Right lobe of liver (tissue), 6 donors: ENCODE results near the gene DOCK7. TPM values are rescaled to one million over a fixed set of nuclear protein-coding genes. Genes with fewer than 3 reads are reported as not detected.

Experiments used
- ATAC-seq, 4 donors: fragments of 200-7000 bp; cut with Tn5 transposase; one replicate each; pipeline ENCODE4 v1.9.1; 2020; ENCODE audit warnings: mild to moderate bottlenecking in 4 of 4, moderate library complexity in 4 of 4
- DNase-seq, 3 donors: peaks; one replicate each; pipeline ENCODE4 v3.0.0-alpha.2; 2020
- H3K27ac ChIP-seq, 3 donors: fragments of 200-600 bp; one replicate each; pipeline ENCODE4 v1.8.0; 2022
- H3K27me3 ChIP-seq, 2 donors: fragments of 200-600 bp; one replicate each; pipeline ENCODE4 v1.8.0; 2022
- H3K36me3 ChIP-seq, 4 donors: fragments of 200-600 bp; sonication (generic) in 1 of 4; one replicate each; pipeline versions ENCODE4 v1.5.1 to v1.8.0; 2017 to 2022; ENCODE audit warnings: control low read depth in 1 of 4
- H3K4me1 ChIP-seq, 4 donors: fragments of 200-600 bp; sonication (generic) in 1 of 4; one replicate each; pipeline versions ENCODE4 v1.5.1 to v1.8.0; 2017 to 2022; ENCODE audit warnings: control low read depth in 1 of 4
- H3K4me3 ChIP-seq, 3 donors: fragments of 200-600 bp; one replicate each; pipeline ENCODE4 v1.8.0; 2022
- H3K9me3 ChIP-seq, 4 donors: fragments of 200-600 bp; sonication (generic) in 1 of 4; one replicate each; pipeline versions ENCODE4 v1.5.1 to v1.8.0; 2017 to 2022; ENCODE audit warnings: control low read depth in 1 of 4
- POLR2A ChIP-seq: fragments of 450-650 bp; IDR thresholded peaks from one replicate; pipeline ENCODE4 v1.6.1; 2017; ENCODE audit warnings: antibody characterized with exemption, mild to moderate bottlenecking
- WGBS: methylation state at CpG from one replicate; pipeline ENCODE4 v1.1.6; 2018; ENCODE audit warnings: low coverage, low lambda C conversion rate; ENCODE audit not compliant: insufficient coverage; ENCODE audit errors: missing lambda C conversion rate; 5-methylcytosine and 5-hydroxymethylcytosine counted together
- intact Hi-C, 2 donors: fragments of 100-400 bp; cut with DNase I; formaldehyde crosslinking; loops; one replicate each; pipeline versions ENCODE4 v1.11.2 to v1.14.1; 2022
- total RNA-seq, 6 experiments: library from RNA; depleted of rRNA in 2 of 6; stranded (reverse); fragments of >200 nt in 2 of 6; fragmentation: NEBNext Ultra II Directional in 3 of 6; extraction: Animal tissue kit (Norgen Biotek cat#: 25700) in 3 of 6; gene quantifications; one replicate each; pipeline versions ENCODE4 v1.1.0 to v1.2.4, GENCODE V29; 2016 to 2023
- TF ChIP-seq, protein P1 (sequence below), 4 donors: fragments of 200-600 bp in 3 of 4; fragments of 450-650 bp in 1 of 4; IDR thresholded peaks; one replicate each; pipeline versions ENCODE4 v1.5.1 to v1.8.0; 2016 to 2022; ENCODE audit warnings: antibody characterized with exemption in 4 of 4, mild to moderate bottlenecking in 2 of 4
- donor health status: DM: no; HTN: yes; CAD: no.
- donor health status: DM: no; HTN: no; CAD: no.
- donor health status: DM: no; HTN: no; CAD: no.
- donor health status: DM: no; HTN: yes; CAD: no.
- donor health status: DM: no; HTN: yes; CAD: no.

Gene DOCK7
- total RNA-seq, 6 experiments from 2014 or later = 14.1 to 28.4 (median 20.1) TPM

DNA sequence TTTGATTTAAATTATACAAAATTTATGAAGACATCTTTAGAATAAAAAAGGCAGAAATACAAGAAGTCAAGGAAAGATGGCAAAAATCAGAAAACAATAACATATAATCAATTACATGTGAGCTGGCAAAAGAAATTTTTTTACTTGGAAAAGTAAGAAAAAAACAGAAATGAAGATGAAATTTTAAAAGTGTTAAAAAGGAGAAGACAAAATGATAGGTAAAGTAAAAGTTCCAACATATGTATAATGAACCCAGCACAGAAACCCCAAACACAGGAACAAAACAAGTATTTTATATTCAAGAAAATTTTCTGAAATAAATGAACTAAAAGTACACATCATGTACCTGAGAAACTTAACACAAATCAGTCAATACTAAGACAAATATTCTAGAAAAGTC lies 188.0 kb downstream of the DOCK7 start:
- DNase-seq (no peak), ATAC-seq (no peak)
- Histone ChIP-seq H3K27ac (no peak overlapping the region), H3K27me3 (no peaks in the 10 kb centered on the region), H3K9me3 (peaks cover 0 to 2% (median 0%) of the 10 kb centered on the region in 4 donors), H3K4me3 (no peak overlapping the region), H3K4me1 (no peaks in the 10 kb centered on the region), H3K36me3 (peaks cover 0 to 8% (median 0%) of the 10 kb centered on the region in 4 donors)
- intact Hi-C loops = no loop called here
- no peak for TF ChIP-seq POLR2A
- TF ChIP-seq, protein P1, sequence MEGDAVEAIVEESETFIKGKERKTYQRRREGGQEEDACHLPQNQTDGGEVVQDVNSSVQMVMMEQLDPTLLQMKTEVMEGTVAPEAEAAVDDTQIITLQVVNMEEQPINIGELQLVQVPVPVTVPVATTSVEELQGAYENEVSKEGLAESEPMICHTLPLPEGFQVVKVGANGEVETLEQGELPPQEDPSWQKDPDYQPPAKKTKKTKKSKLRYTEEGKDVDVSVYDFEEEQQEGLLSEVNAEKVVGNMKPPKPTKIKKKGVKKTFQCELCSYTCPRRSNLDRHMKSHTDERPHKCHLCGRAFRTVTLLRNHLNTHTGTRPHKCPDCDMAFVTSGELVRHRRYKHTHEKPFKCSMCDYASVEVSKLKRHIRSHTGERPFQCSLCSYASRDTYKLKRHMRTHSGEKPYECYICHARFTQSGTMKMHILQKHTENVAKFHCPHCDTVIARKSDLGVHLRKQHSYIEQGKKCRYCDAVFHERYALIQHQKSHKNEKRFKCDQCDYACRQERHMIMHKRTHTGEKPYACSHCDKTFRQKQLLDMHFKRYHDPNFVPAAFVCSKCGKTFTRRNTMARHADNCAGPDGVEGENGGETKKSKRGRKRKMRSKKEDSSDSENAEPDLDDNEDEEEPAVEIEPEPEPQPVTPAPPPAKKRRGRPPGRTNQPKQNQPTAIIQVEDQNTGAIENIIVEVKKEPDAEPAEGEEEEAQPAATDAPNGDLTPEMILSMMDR (IDR thresholded peaks at IDR 0.05) = no peak

GRCh38 chr1:62494137-62494536 lies 194.0 kb downstream of the DOCK7 start:
- no peak for DNase-seq
- H3K36me3 ChIP-seq = peaks cover 0 to 21% (median 1%) of the 10 kb centered on the region in 4 donors
- H3K9me3 ChIP-seq = peaks cover 0 to 2% (median 0%) of the 10 kb centered on the region in 4 donors
- 85% methylated on average over 4 of the region's 4 CpGs for WGBS
- H3K27ac ChIP-seq = no peak overlapping the region
- ATAC-seq = no peak
- H3K27me3 ChIP-seq = no peaks in the 10 kb centered on the region
- H3K4me1 ChIP-seq = no peaks in the 10 kb centered on the region
- TF ChIP-seq, protein P1 (IDR thresholded peaks at IDR 0.05) = no peak
- no peak for TF ChIP-seq POLR2A
- intact Hi-C loops = no loop called here
- H3K4me3 ChIP-seq = no peak overlapping the region

GRCh38 chr1:62493656-62494055 lies 194.5 kb downstream of the DOCK7 start:
- WGBS = 93% methylated on average over 3 of the region's 3 CpGs
- Histone ChIP-seq H3K27me3 (no peaks in the 10 kb centered on the region), H3K27ac (no peak overlapping the region), H3K36me3 (peaks cover 0 to 21% (median 1%) of the 10 kb centered on the region in 4 donors), H3K4me1 (no peaks in the 10 kb centered on the region), H3K9me3 (peaks cover 0 to 2% (median 0%) of the 10 kb centered on the region in 4 donors), H3K4me3 (no peak overlapping the region)
- TF ChIP-seq, protein P1 (IDR thresholded peaks at IDR 0.05) = no peak
- no peak for TF ChIP-seq POLR2A
- DNase-seq (no peak), ATAC-seq (no peak)
- intact Hi-C loops = no loop called here

DNA sequence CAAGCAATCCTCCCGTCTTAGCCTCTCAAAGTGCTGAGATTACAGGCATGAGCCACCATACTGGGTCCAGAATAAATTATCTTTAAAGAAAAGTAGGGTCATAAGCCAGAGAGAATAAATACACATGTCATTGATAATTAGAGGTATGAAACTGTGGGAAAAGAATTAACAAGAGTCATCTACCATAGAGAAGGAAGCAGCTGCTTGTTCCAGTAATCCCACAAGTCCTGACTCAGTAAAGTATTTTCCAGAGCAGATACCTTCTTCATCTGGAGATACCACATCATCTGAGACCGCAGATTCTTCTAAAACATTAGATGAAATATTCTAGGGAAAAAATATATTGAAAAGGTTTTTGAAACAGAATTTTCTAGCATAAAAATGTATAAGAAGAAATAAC lies 195.7 kb downstream of the DOCK7 start:
- no peak overlapping the region for H3K27ac ChIP-seq
- no peaks in the 10 kb centered on the region for H3K27me3 ChIP-seq
- no peak overlapping the region for H3K4me3 ChIP-seq
- WGBS = 93% methylated on average over 1 of the region's 2 CpGs
- DNase-seq (no peak), ATAC-seq (no peak)
- intact Hi-C loops = no loop called here
- no peaks in the 10 kb centered on the region for H3K4me1 ChIP-seq
- H3K36me3 ChIP-seq = peaks cover 0 to 24% (median 1%) of the 10 kb centered on the region in 4 donors
- H3K9me3 ChIP-seq = peaks cover 0 to 2% (median 0%) of the 10 kb centered on the region in 4 donors
- TF ChIP-seq POLR2A = no peak
- TF ChIP-seq, protein P1 (IDR thresholded peaks at IDR 0.05) = no peak

DNA sequence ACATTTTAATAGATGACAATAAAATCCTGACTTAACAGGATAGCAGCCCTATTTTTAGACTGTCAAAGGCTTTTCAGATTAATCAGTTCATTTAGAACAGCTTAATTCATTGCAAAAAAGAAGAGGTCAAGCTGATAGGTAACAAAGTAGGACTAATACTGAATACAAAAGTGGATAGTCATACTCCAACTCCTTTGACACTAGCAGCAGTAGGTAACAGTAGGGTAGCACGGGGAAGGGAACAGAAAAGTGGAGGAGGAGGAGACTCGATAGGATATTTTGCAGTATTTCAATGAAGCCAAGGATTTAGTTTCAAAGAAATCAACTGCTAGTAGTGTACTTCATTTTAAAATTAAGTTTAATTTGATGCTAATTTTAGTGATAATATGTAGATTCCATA lies 200.2 kb downstream of the DOCK7 start:
- H3K27me3 ChIP-seq = no peaks in the 10 kb centered on the region
- DNase-seq = no peak
- no peak for TF ChIP-seq POLR2A
- TF ChIP-seq, protein P1 (IDR thresholded peaks at IDR 0.05) = no peak
- intact Hi-C loops = no loop called here
- H3K27ac ChIP-seq = no peak overlapping the region
- no peaks in the 10 kb centered on the region for H3K4me1 ChIP-seq
- no peak overlapping the region for H3K4me3 ChIP-seq
- no peak for ATAC-seq
- 69% methylated on average over 2 of the region's 2 CpGs for WGBS
- H3K9me3 ChIP-seq = no peaks in the 10 kb centered on the region
- peaks cover 0 to 10% (median 0%) of the 10 kb centered on the region in 4 donors for H3K36me3 ChIP-seq
